ENCODE measurements around the gene WNT1.

The WNT1 gene

DNA sequence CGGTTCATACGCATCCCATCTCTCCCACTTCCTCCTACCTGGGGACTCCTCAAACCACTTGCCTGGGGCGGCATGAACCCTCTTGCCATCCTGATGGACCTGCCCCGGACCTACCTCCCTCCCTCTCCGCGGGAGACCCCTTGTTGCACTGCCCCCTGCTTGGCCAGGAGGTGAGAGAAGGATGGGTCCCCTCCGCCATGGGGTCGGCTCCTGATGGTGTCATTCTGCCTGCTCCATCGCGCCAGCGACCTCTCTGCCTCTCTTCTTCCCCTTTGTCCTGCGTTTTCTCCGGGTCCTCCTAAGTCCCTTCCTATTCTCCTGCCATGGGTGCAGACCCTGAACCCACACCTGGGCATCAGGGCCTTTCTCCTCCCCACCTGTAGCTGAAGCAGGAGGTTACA lies 3.6 kb downstream of the WNT1 start:
- DNase-seq = no peak

DNA sequence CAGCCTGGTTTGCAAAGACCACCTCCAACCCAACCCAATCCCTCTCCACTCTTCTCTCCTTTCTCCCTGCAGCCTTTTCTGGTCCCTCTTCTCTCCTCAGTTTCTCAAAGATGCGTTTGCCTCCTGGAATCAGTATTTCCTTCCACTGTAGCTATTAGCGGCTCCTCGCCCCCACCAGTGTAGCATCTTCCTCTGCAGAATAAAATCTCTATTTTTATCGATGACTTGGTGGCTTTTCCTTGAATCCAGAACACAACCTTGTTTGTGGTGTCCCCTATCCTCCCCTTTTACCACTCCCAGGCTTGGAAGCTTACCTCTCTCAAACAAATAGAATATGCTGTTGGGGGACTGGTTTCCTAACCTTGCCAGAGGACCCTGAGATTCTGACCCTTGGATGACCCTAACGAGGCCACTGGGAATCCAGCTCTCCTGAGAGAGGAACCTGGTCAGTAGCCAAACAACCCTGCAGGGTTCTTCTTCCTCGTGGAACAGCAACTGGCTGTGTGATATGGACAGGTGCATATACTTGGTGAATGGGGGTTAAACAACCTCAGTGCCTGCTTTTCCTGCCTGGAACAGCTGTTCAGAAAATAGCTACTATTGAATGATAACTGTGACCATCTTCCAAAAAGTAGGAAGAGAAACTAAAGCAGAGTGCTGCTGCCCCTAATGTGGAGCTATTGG lies 4.4 kb downstream of the WNT1 start:
- DNase-seq = no peak

DNA sequence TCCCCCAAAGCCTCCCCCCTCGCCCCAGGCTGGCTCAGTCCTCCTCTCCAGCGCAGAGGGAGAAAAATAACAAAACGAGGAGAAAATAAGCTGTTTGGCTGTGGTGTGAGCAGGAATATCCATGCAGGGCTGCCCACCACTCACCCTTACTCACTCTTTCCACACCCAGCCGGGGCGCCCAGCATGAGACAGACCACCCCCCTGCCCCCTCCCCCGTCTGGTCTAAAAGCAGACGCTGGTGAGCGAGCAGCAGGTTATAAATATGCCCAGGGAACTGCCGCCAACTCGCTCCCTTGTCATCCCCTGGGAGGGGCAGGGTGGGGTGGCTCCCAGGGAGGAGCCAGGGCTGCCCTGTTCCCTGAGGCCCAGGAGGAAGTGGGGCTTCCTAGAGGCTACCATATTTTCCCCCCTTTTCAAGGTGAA lies 7.4 kb downstream of the WNT1 start:
- no peak for DNase-seq

DNA sequence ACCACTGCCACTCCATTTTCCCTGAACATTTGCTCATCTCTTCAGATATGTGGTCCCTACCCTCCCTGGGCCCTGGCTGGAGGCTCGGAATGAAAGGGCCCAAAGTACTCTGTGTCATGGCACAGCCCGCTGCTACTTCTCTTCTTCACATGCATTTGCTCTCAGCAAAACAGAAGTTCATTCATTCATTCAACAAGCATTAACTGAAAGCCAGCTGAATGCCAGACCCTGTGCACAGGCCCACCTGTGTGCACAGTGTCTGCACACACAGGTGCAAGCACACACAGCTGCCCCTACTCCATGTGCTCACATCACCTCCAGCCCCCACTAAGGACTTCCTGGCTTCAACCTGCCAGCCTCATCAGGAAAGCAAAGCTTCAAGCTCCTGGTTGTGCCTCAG lies 7.8 kb downstream of the WNT1 start:
- DNase-seq = no peak

DNA sequence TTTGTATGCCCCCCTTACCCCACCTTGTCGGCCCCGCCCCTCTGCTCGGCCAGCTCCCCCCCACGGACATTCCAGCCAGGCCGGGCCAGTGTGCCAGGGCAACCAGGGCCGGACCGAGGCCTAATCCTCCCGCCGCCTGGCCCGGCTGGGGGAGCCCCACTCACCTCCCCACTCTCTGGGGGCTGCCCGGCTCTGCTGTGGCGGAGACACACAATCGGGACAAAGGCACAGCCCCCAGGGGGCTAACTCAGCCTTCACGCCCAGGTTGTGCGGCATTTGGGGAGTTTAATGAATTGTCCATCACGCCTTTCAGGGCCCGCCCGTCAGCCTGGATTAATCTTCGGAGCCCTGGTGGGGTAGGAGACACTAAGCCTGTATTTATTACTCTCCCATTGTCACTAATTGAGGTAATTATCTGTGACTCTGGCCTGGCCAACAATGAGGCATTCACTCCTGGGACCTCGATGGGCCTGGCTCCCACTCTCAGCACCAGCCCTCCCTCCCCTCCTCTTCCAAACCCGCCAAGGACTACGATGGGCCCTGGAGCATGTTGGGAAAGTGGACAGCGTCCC lies 8.7 kb downstream of the WNT1 start:
- DNase-seq = no peak

DNA sequence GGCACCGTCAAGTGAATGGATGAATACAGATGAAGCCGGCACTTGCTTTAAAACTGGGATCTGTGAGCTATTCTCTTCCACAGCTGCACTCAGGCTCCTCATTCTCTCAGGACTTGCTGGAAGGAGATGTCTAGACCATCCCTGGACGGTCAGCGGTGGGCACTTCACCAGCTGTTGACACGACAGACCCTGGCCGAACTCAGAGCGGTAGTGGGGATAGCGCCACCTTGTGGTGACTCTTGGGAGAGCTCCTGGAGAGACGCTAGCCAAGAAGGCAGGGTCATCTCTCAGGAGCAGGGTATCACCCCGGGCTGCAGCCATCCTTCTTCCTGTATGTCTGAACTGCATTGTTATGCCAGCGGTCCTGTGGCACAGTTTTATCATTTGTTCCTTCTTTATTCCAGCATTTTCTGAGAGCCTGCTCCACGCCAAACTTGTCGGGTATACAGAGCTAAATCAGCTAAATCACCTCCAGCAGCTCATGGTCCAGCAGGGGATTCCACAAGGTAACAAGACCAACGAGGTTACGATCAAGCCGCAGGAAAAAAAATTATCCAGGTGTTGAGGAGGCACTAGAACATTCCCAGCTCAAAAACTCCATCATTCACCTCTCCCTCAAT lies 10.0 kb downstream of the WNT1 start:
- DNase-seq = peak; percentile 84

DNA sequence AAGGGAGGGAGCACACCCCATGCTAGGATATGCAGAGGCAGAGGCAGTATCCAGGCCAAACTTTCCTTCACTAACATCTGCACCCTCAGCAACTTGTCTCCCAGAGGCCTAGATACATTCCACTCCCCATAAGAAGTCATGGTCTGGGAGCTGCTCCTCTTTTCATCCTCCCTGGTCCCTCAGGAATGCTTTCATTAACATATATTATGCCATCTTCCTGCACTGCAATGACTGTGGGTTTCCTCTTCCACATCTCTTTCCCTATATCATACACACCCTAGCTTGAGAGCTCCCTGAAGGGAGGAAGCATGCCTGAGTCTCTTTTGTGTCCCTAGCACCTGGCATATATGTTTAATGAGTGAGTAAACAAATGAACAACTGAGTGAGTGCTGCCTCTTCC lies 12.4 kb downstream of the WNT1 start:
- no peak for DNase-seq

DNA sequence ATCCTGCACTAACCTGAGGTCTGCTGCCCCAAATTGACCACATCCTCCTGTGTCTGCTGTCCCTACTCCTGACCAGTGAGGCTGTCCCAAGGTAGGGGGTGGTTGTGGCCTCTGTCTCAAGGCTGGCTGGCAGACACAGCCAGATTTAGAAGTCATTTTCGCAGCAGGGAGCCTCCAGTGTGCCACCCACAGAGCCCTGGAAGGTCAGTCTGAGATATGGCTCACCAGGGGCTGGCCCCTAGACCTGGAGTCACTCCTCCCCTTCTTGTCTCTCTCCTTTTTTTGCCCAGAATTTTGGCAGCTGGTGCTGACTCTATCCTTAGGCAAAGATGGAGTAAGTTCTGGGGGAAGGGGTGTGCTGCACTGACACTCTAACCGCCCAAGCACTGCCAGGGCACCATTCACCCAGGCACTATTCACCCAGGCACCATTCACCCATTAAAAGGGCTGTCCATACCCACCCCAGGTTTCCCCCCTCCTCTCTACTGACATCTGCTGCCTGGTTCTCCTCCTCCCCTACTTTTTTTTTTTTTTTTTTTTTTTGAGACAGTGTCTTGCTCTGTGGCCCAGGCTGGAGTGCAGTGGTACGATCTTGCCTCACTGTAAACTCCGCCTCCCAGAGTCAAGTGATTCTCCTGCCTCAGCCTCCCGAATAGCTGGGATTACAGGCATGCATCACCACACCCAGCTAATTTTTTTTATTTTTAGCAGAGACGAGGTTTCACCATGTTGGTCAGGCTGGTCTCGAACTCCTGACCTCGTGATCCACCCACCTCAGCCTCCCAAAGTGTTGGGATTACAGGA lies 13.3 kb downstream of the WNT1 start:
- DNase-seq = no peak

DNA sequence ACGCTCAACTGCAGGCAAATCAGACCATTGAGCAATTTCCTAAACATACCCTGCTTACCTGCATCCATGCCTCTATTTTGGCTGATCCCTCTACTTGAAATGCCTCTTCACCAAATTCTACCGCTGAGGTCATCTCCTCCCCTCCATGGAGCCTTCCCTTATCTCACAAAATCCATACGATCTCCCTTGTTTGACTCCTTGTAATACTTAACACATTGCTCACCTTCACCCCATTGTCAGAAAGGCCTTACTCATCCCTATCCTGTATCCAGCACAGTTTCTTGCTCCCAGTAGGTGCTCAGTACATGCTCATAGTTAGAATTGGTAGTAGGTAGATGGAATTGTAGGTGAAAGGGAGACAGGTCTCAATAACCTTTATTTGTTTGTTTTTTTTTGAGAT lies 15.7 kb downstream of the WNT1 start:
- DNase-seq = no peak

DNA sequence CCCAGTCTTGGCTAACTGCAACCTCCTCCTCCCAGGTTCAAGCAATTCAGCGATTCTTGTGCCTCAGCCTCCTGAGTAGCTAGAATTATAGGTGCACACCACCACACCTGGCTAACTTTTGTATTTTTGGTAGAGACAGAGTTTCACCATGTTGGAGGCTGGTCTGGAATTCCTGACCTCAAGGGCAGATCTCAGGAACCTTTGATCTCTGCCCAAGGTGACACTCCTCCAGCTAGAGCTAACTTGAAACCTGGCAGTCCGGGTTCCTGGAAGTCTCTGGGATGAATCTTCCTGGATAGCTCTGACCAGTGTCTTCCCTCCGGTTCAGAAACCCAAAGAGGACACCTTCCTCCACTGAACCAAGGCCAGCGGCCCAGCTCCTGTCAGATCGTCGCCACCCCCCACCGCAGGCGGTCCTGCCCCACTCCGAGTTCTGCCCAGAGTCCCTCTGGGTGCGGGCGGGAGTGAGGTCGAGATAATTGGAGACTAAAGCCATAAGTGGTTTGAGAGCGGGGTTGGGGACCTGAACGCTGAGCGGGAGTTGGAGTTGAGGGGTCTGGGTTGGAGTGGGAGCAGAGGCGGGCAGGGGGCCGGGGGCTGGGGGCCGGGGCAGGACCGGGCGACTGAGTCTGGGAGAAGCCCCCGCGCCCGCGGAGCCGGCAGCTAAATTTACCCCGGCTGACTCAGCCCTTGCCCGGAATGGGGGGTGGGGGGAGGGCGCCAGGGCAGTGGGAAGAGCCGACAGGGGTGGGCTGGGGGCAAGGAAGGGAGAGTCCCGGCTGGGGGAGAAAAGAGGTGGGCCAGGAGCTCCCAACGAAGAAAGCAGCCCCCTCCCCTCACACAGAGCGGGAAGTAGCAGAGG lies 16.3 kb downstream of the WNT1 start:
- no peak for DNase-seq

DNA sequence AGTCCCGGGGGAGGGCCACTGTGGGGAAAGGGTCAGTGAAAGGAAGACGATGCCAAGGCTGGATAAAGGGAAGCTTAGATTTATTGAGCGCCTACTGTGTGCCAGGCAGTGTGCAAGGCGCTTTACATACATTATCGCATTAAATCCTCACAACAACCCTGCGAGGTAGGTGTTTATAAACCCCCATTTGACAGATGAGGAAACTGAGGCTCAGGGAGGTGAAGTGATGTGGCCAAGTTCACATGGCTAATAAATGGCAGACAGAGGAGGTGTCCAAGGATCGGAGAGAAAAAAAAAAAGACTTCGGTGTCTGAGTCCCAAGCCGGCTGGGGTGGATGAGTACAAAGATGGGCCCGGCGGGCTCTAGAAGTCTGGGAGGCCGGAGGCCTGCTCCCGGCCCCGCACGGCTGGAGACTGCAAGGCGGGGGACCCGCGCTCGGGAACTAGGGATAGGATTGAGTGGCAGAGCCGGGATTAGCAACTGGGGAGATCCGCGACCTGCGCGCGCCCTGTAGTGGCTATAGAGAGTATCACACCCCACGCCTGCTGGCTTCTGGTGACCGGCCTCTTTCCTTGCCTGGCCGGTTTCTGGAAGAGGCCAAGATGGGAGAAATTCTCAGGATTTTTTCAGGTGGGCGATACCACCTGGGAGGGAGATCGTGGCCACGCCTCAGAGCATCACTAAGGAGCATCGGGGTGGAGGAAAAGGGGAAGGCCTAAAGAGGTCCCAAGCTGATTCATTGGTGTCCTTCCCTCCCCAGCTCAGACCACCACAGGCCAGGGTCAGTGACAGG lies 17.2 kb downstream of the WNT1 start:
- DNase-seq = peak; percentile 65

DNA sequence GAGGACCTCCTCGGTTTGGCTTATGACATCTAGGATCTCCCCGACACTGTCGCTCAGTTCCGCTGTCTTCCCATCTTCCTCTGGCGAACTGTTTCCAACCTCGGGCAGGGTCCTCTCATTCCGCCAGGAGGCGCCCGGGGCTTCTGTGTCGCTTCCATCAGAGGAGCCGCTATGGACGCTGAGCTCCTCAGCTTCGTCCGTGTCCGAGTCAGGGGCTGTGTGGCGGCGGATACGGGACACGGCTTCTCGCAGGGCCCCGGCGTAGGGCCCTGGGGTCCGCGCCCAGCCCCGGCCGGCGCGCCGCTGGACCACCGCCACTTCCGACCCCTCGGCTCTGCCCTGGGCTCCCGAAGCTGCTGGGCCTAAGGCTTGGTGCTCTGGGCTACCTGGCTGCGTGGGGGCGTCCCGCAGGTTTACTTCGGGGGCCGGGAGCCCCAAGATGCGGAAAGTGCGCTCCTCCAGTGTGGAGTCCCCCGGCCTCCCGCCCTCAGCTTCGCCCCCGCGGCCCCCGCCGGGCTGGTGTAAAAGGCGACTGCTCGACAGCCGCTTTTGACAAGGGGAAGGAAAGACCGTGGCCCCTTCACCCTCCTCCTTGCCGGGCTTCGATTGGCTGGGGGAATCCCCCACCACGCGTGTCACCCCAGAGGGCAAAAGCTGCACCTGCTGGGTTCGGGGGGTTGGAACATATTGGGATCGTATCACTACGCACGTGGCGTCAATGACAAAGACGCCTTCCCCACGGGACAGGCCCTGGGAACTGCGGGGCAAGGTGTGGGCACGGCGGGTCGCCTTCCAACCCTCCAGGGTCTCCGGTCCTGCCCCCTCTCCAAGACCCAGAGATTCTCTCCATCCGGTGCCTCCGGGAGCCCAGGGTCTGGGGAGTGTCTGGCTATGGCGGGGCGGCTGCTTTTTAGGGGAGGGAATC lies 18.9 kb downstream of the WNT1 start:
- DNase-seq = peak; percentile 86

DNA sequence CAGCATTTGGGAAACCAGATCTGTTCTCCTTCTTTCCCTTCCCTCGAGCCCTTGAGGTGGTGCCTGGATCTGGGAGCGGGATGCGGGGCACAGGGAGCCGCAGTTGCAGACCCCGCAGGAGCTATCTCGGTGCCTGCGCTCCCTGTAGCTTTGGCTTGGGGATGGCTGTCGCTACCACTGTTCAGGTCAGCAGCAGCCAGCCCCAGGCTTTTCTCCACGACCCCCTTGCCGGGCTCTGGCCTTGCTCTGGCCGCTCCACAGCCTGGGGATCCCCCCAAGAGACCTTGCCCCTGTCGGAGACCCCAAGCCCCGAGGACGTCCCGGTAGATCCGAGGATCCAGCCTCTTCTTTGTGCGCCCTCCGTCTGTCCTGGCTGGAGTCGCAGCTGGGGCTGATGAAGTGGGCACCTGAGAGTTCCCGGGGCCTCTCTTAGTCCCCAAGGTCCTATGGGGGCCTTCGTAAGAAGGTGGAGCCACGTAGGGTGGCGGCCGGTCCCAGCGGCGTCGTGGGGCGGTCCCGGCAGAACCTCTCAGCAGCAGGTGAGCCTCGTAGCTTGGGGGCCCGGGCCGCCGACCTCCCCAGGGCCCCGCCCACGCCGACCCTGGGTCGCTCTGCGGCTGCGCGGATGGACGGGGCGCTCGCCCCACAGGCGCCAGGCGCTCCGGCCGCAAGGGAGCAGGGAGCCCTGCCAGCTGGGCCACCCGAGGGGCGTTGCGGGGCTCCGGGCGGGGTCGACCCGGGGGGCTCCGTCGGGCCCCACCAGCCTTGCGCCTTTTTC lies 19.8 kb downstream of the WNT1 start:
- DNase-seq = no peak

DNA sequence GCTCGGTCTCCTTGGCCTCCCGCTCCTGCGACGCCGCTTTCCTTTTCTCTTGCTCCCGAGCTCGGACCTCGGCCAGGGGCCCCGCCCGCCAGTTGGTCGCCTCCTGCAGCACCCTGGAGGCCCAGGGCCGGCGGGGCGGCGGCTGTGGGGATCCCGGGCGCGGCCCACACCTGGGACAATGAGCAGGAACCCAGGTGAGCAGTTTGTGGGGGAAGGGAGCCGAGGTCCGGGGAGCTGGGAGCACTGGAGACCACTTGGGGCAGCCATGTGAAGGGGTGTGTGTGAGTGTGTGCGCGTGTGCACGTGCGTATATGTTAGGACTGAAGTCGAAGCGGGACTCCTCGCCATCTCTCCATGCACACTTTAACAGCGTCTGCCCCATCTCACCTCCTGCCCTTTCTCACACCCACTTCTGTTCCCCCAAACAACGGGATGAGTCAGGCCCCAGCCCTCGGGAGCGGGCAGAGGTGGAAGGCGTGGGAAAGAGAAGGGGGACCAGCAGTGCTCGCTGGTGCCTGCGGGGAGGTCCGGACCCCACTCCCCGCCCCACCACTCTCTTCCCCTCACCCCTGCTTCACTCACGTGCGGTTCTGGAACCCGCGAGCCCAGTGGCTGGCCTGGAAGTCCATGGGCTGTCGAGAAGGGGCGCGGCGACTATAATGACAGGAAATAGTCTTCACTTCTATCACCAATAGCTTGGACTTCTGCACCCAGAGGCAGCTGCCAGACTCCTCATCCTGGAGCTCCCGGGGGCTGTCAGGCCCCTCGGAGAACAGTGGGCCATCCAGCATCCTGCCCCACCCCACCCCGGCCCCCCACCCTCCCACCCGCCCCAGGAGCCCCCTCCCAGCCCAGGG lies 20.6 kb downstream of the WNT1 start:
- DNase-seq = peak; percentile 62

DNA sequence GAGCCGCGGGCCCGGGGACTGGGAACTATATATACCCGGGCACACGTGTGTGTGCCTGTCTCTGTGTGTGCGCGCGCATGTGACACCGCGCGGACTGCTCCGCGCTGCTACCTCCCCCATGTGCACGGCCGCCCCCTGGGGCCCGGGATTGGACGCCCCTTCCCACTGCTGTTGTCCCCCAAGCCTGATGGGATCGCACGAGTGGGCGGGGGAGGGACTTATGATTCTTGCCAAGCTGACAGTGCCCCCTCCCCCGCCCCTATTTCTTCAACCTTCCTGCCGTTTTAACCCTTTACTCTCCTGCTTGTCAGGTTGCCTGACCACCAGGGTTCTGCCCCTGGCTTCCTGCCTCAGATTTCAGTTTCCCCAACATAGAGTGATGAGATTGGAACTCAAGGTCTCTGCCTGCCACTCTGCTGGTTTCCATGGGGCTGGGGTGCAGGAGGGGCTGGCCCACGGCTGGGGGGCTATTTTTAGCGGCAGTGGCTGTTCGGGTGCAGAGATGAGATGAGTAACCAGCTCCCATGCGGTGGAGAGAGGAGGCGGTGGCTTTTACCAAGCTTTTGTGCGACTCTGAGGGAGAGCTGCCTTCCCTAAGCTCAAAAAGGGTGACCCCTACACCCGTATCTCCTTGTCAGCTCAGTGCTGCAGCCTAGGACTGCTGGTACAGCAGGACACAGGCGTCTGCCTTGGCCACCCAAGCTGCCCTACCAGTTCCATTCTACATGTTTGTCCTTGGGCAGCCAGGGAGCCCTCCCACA lies 21.4 kb downstream of the WNT1 start, which contains the start of gene DDN:
DDN (minus strand) TSS at position 5 of the 761 bp plus-strand sequence. CDS start 88 bp downstream, outside the sequence.
- peak; percentile 80 for DNase-seq

DNA sequence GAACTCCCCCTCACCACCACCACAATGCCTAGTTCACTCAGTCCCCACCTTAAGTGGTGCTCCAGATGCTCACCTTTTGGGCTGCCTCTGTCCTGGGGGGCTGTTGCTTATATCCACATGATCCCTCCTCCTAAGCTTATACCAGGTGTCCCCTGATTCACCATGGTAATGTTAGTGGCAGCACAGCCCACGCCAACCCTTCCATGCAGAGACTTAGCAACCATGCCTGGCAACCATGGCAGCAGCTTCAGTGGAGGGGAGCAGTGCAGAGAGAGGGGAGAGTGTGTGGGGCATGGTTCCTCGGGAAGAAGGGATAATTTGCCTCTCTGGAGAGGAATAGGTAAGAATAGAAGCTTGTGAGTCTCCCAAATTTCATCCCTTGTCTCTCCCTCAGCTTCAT lies 22.2 kb downstream of the WNT1 start:
- DNase-seq = no peak

DNA sequence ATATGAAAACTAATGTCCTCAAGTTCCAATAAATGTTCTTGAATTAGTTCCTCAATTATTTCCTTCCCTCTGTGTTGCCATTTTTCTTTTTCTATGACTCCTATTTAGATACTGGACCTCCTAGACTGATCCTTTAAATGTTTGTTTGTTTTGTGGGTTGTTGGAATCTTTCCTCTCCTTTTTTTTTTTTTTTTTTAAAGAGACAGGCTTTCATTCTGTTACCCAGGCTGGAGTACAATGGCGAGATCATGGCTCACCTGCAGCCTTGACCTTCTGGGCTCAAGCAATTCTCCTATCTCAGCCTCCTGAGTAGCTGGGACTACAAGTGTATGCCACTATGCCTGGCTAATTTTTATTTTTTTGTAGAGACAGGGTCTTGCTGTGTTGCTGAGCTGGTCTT lies 30.8 kb downstream of the WNT1 start:
- DNase-seq = no peak

DNA sequence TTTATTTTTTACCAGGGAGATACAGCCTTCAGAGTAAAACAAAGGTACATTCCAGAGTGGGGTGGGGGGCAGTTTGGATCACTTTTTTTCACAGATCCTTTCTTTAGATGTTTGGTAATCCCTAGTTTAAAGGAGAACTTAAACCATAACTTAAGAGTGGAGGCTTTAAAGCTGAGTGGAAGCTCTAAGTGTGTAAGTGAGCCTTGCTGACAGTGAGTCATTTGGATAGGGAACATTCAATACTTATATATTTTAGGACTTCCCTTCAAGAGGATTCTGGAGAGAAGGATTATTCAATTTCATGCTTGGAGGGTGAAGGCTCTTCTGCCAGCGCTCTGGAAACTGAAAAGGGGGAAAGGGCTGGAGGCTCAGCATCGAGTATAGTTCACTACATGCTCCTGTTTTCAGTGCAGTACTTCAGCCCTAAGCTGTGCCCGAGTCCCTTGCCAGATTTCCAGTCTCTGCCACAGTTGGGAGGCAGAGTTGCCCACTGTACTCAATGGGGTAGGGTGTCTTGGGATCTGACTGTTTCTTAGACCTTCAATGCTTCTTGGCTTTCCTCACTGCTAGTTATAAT lies 32.1 kb downstream of the WNT1 start:
- DNase-seq = no peak
